HG03025 (cell line): ENCODE results near the gene CAMTA1.
"Not testable (repeated sequence)": the region's sequence is repeated elsewhere in the genome, so short reads cannot be mapped to it uniquely, and the experiment has no call there.

Source experiments
- ATAC-seq: cut with Tn5 transposase; IDR thresholded peaks from one replicate; pipeline ENCODE4 v1.9.1; 2021; ENCODE audit warnings: mild to moderate bottlenecking, moderate library complexity; ENCODE audit not compliant: unreplicated experiment, low FRiP score

CAMTA1 gene

GRCh38 chr1:7598058-7598457 is 812.8 kb downstream of the CAMTA1 start:
- not testable (repeated sequence) for ATAC-seq

GRCh38 chr1:7604906-7605305 is 819.7 kb downstream of the CAMTA1 start:
- ATAC-seq: not testable (repeated sequence)

GRCh38 chr1:7606096-7606495 is 820.8 kb downstream of the CAMTA1 start:
- ATAC-seq: no peak

GRCh38 chr1:7607097-7607496 is 821.8 kb downstream of the CAMTA1 start:
- ATAC-seq: no peak

- ATAC-seq: no peak
Observed at GRCh38 chr1:7608628-7609305, 823.5 kb downstream of the CAMTA1 start.

GRCh38 chr1:7609311-7609994 is 824.2 kb downstream of the CAMTA1 start:
- ATAC-seq: no peak

GRCh38 chr1:7610106-7610731 is 825.0 kb downstream of the CAMTA1 start:
- ATAC-seq: no peak

GRCh38 chr1:7610936-7611335 is 825.7 kb downstream of the CAMTA1 start:
- no peak for ATAC-seq

GRCh38 chr1:7611421-7612010 is 826.3 kb downstream of the CAMTA1 start:
- no peak for ATAC-seq

- ATAC-seq: no peak
Observed at GRCh38 chr1:7613106-7613850, 828.0 kb downstream of the CAMTA1 start.

- no peak for ATAC-seq
Observed at GRCh38 chr1:7613851-7614205, 828.6 kb downstream of the CAMTA1 start.

GRCh38 chr1:7614576-7615074 is 829.4 kb downstream of the CAMTA1 start:
- ATAC-seq: no peak

- no peak for ATAC-seq
Observed at GRCh38 chr1:7615138-7615537, 829.9 kb downstream of the CAMTA1 start.

GRCh38 chr1:7616076-7616832 is 831.0 kb downstream of the CAMTA1 start:
- no peak for ATAC-seq

- ATAC-seq: no peak
Observed at GRCh38 chr1:7616953-7617352, 831.7 kb downstream of the CAMTA1 start.

- ATAC-seq: no peak
Observed at GRCh38 chr1:7617826-7618225, 832.6 kb downstream of the CAMTA1 start.

GRCh38 chr1:7620196-7620595 is 834.9 kb downstream of the CAMTA1 start:
- ATAC-seq: no peak

- no peak for ATAC-seq
Observed at GRCh38 chr1:7621334-7622219, 836.3 kb downstream of the CAMTA1 start.

GRCh38 chr1:7623842-7624241 is 838.6 kb downstream of the CAMTA1 start:
- ATAC-seq: no peak
